Amniotic stem cell (primary cell): Measurements from ENCODE around the gene P2RY2.
"Not testable (repeated sequence)": the region's sequence is repeated elsewhere in the genome, so short reads cannot be mapped to it uniquely, and the experiment has no call there.

Source experiments
- DNase-seq: peaks from one replicate; lab custom pipeline; 2025; lab: John Stamatoyannopoulos, UW

The P2RY2 gene

GRCh38 chr11:73188301-73188700, 29.8 kb upstream of the P2RY2 start:
- no peak for DNase-seq

GRCh38 chr11:73189315-73189714, 28.8 kb upstream of the P2RY2 start:
- no peak for DNase-seq

- DNase-seq, result no peak
Observed at GRCh38 chr11:73189723-73190556, 28.1 kb upstream of the P2RY2 start.

- no peak for DNase-seq
Observed at GRCh38 chr11:73190557-73190885, 27.6 kb upstream of the P2RY2 start.

GRCh38 chr11:73191151-73191550, 26.9 kb upstream of the P2RY2 start:
- no peak for DNase-seq

- DNase-seq, result no peak
Observed at GRCh38 chr11:73192272-73192671, 25.8 kb upstream of the P2RY2 start.

- DNase-seq, result no peak
Observed at GRCh38 chr11:73193251-73194033, 24.6 kb upstream of the P2RY2 start.

- DNase-seq, result no peak
Observed at GRCh38 chr11:73194034-73194507, 24.0 kb upstream of the P2RY2 start.

- no peak for DNase-seq
Observed at GRCh38 chr11:73194593-73194992, 23.5 kb upstream of the P2RY2 start.

- DNase-seq, result no peak
Observed at GRCh38 chr11:73195191-73196007, 22.7 kb upstream of the P2RY2 start.

- no peak for DNase-seq
Observed at GRCh38 chr11:73196576-73196975, 21.5 kb upstream of the P2RY2 start.

GRCh38 chr11:73197348-73197747, 20.7 kb upstream of the P2RY2 start:
- no peak for DNase-seq

- DNase-seq, result not testable (repeated sequence)
Observed at GRCh38 chr11:73197787-73198186, 20.3 kb upstream of the P2RY2 start.

GRCh38 chr11:73198677-73199076, 19.4 kb upstream of the P2RY2 start:
- DNase-seq, result no peak

GRCh38 chr11:73199446-73199845, 18.6 kb upstream of the P2RY2 start:
- no peak for DNase-seq

- no peak for DNase-seq
Observed at GRCh38 chr11:73200256-73200655, 17.8 kb upstream of the P2RY2 start.

- DNase-seq, result no peak
Observed at GRCh38 chr11:73201249-73201648, 16.8 kb upstream of the P2RY2 start.

GRCh38 chr11:73201888-73202780, 15.9 kb upstream of the P2RY2 start:
- no peak for DNase-seq

GRCh38 chr11:73203322-73203721, 14.8 kb upstream of the P2RY2 start:
- DNase-seq, result no peak

- DNase-seq, result no peak
Observed at GRCh38 chr11:73203790-73204189, 14.3 kb upstream of the P2RY2 start.

GRCh38 chr11:73204711-73205121, 13.4 kb upstream of the P2RY2 start:
- no peak for DNase-seq
